Vagina (tissue), 2 donors: ENCODE measurements around the gene LAMB4. TPM values are rescaled to one million over a fixed set of nuclear protein-coding genes. Genes with fewer than 3 reads are reported as not detected.

ENCODE experiments used
- DNase-seq, 2 donors: peaks; one replicate each; pipeline ENCODE4 v3.0.0-alpha.2; 2017; ENCODE audit errors: extremely low spot score in 2 of 2
- H3K27ac ChIP-seq: fragments of 200-600 bp; sonication (generic); one replicate; pipeline ENCODE4 v1.5.1; 2019
- H3K27me3 ChIP-seq: fragments of 200-600 bp; sonication (generic); one replicate; pipeline ENCODE4 v1.5.1; 2019
- H3K36me3 ChIP-seq, 2 donors: fragments of 200-600 bp; sonication (generic); one replicate each; pipeline ENCODE4 v1.5.1; 2017 to 2019
- H3K4me1 ChIP-seq: fragments of 200-600 bp; sonication (generic); one replicate; pipeline ENCODE4 v1.5.1; 2019
- H3K4me3 ChIP-seq, 2 donors: fragments of 200-600 bp; sonication (generic); 1 replicate in 1 of 2; 2 replicates in 1 of 2; pipeline ENCODE4 v1.5.1; 2016 to 2019
- H3K9me3 ChIP-seq: fragments of 200-600 bp; sonication (generic); one replicate; pipeline ENCODE4 v1.5.1; 2019
- POLR2A ChIP-seq, 2 donors: fragments of 450-650 bp; IDR thresholded peaks; one replicate each; pipeline ENCODE4 v1.6.1; 2017; ENCODE audit warnings: antibody characterized with exemption in 2 of 2, mild to moderate bottlenecking in 2 of 2, moderate library complexity in 2 of 2
- POLR2AphosphoS5 ChIP-seq, 2 donors: sonication (generic); formaldehyde crosslinking; IDR thresholded peaks; one replicate each; pipeline ENCODE4 v1.9.0; 2017; ENCODE audit warnings: antibody characterized with exemption in 2 of 2, mild to moderate bottlenecking in 2 of 2, low read depth in 1 of 2; ENCODE audit not compliant: insufficient read depth in 1 of 2
- intact Hi-C: fragments of 100-400 bp; cut with DNase I; formaldehyde crosslinking; loops from one replicate; pipeline ENCODE4 v1.15.1; 2023
- total RNA-seq: library from RNA; depleted of rRNA; stranded (reverse); fragments of >200 nt; gene quantifications from one replicate; pipeline ENCODE4 v1.2.3, GENCODE V29; 2016
- TF ChIP-seq, protein P1 (sequence below), 3 experiments: fragments of 450-650 bp in 2 of 3; fragments of 200-600 bp in 1 of 3; sonication (generic) in 1 of 3; IDR thresholded peaks; one replicate each; pipeline ENCODE4 v1.5.1; 2017 to 2019; ENCODE audit warnings: antibody characterized with exemption in 3 of 3, mild to moderate bottlenecking in 2 of 3, moderate library complexity in 2 of 3

LAMB4 gene
- total RNA-seq, 1 donor from 2014 or later = 0.74 TPM

DNA sequence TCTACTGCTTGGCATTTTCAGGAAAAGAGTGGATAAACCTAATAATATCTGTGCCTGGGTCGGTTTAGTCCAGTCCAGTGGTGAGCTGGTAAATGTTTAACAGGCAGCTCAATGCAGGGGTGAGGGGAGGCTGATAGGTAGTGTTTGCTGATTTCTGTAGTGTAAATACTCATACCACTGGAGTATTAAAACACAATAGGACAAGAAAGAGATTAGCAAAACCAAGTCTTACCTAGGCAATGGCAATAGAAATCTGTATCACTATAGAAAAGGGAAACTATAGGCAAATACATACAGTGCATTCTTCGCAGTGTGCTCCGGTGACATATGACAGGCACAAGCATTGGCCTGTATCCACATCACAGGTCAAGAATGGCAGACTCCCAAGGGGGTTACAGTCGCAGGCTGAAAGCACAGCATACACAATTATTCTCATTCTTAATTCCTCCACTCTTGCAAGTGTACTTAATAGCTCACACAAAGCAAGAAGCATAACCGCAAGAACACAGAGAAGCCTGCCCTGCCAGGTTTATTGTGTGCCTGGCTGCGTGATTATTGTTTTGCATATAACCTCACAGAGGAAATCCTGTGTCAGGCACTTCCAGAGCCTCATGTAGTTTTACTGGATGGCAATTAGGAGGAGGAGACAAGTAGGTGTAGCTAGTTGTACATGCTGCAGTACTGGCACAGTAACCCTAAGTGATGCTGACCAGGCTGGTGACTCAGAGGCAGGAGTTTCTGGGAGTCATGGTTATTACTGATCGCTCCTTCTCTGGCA lies 35.0 kb downstream of the LAMB4 start:
- DNase-seq = no peak
- Histone ChIP-seq H3K27ac (peak overlapping the region; percentile 27), H3K4me3 (no peak overlapping the region), H3K36me3 (no peaks in the 10 kb centered on the region), H3K27me3 (no peaks in the 10 kb centered on the region), H3K9me3 (no peaks in the 10 kb centered on the region), H3K4me1 (peaks cover 20% of the 10 kb centered on the region)
- intact Hi-C loops = no loop called here
- no peak for TF ChIP-seq POLR2A (IDR thresholded peaks at IDR 0.05)
- peak in 1 of 2 donors; percentile 68 for TF ChIP-seq POLR2AphosphoS5 (IDR thresholded peaks at IDR 0.05; ENCODE audit: insufficient read depth in 1 of 2, low read depth in 1 of 2)

DNA sequence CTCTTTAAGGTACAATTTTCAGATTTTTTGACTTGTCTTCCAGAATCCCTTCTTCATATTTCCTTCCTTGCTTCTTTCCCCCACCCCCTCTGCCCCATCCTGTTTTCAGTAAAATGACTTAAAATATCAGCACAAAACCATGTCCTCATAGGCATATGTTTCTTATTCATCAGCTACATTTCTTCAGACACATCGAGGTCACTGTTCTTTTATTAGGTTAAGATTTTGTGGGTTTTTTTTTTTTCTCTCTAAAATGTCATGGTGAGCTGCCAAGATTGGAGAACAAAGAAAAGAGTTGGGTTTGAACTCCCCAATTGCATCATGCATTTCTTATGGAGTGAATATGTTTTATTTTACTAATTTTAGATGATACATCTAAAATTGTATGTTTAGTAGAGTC lies 35.8 kb downstream of the LAMB4 start:
- Histone ChIP-seq H3K9me3 (no peaks in the 10 kb centered on the region), H3K4me3 (no peak overlapping the region), H3K36me3 (no peaks in the 10 kb centered on the region), H3K27ac (peak overlapping the region; percentile 27), H3K4me1 (peaks cover 18% of the 10 kb centered on the region), H3K27me3 (no peaks in the 10 kb centered on the region)
- intact Hi-C loops = no loop called here
- TF ChIP-seq POLR2AphosphoS5 (IDR thresholded peaks at IDR 0.05; ENCODE audit: insufficient read depth in 1 of 2, low read depth in 1 of 2) = no peak
- TF ChIP-seq, protein P1, sequence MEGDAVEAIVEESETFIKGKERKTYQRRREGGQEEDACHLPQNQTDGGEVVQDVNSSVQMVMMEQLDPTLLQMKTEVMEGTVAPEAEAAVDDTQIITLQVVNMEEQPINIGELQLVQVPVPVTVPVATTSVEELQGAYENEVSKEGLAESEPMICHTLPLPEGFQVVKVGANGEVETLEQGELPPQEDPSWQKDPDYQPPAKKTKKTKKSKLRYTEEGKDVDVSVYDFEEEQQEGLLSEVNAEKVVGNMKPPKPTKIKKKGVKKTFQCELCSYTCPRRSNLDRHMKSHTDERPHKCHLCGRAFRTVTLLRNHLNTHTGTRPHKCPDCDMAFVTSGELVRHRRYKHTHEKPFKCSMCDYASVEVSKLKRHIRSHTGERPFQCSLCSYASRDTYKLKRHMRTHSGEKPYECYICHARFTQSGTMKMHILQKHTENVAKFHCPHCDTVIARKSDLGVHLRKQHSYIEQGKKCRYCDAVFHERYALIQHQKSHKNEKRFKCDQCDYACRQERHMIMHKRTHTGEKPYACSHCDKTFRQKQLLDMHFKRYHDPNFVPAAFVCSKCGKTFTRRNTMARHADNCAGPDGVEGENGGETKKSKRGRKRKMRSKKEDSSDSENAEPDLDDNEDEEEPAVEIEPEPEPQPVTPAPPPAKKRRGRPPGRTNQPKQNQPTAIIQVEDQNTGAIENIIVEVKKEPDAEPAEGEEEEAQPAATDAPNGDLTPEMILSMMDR (IDR thresholded peaks at IDR 0.05) = no peak
- no peak for TF ChIP-seq POLR2A (IDR thresholded peaks at IDR 0.05)
- no peak for DNase-seq

DNA sequence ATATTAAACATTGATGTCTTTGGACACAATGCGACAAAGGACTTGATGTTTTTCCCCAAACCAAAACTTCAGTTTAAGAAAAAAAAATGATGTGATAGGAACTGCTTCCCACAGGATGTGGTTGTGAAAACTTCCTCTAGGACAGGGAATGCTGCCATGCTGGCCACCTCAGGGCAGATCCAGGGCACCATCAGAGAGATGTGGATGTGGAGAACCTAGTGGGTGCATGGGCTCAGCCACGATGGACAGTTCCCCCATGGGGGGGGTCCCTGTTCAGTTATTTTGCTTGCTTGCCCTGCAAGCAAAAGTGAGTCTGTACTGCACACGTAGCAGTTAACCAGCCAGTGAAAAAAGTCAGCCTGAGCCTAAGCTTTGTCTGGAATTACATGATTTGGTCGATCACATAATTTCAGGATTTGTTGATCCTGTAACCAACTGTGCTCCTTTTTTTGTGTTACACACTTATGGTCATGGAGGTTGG lies 36.3 kb downstream of the LAMB4 start:
- Histone ChIP-seq H3K27ac (peak overlapping the region; percentile 55), H3K4me1 (peaks cover 14% of the 10 kb centered on the region), H3K4me3 (no peak overlapping the region), H3K9me3 (no peaks in the 10 kb centered on the region), H3K27me3 (no peaks in the 10 kb centered on the region), H3K36me3 (no peaks in the 10 kb centered on the region)
- intact Hi-C loops = no loop called here
- no peak for DNase-seq
- TF ChIP-seq POLR2AphosphoS5 (IDR thresholded peaks at IDR 0.05; ENCODE audit: insufficient read depth in 1 of 2, low read depth in 1 of 2) = no peak

DNA sequence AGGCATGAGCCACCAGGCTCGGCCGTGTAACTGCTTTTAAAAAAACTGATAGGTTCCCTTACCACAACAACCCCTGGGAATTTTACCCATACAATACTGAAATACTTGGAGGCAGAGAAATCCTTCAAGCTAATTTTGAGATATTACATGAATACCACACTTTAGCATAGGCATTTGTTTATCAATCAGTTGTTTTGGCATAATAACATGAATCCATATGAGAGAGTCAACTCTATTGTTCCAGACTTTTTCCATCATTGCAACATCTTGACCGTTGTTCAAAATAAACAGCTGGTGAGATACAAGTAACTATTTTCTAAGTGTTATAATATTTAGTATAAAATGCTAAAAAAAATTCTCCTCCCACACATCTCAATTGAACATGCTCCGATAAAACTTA lies 36.8 kb downstream of the LAMB4 start:
- TF ChIP-seq POLR2AphosphoS5 (IDR thresholded peaks at IDR 0.05; ENCODE audit: insufficient read depth in 1 of 2, low read depth in 1 of 2) (no peak), POLR2A (IDR thresholded peaks at IDR 0.05) (no peak)
- TF ChIP-seq, protein P1 (IDR thresholded peaks at IDR 0.05) = no peak
- no peak overlapping the region for H3K4me3 ChIP-seq
- no peaks in the 10 kb centered on the region for H3K36me3 ChIP-seq
- H3K27me3 ChIP-seq = no peaks in the 10 kb centered on the region
- H3K9me3 ChIP-seq = no peaks in the 10 kb centered on the region
- H3K4me1 ChIP-seq = peaks cover 11% of the 10 kb centered on the region
- no peak for DNase-seq
- intact Hi-C loops = no loop called here
- H3K27ac ChIP-seq = peak overlapping the region; percentile 50

DNA sequence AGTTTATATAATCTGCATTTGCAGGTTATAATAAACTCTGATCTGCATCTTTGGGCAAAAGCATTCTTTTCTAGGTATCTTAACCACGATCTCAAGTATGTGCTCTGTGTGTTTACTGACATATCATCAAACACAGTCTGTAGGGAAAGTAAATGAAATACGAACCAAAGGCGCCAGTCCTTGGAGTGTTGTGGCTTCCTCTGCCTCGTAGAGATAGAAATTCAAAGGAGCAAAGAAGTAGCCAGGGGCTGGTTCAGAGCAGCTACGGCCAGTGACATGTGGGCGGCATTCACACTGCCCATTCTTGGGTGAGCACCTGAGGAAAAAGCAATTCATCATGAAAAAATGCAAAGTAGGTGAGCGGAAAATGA lies 38.7 kb downstream of the LAMB4 start:
- Histone ChIP-seq H3K27me3 (no peaks in the 10 kb centered on the region), H3K4me3 (no peak overlapping the region), H3K27ac (no peak overlapping the region), H3K36me3 (no peaks in the 10 kb centered on the region), H3K9me3 (no peaks in the 10 kb centered on the region), H3K4me1 (peaks cover 11% of the 10 kb centered on the region)
- intact Hi-C loops = no loop called here
- no peak for DNase-seq
- TF ChIP-seq, protein P1 (IDR thresholded peaks at IDR 0.05) = no peak
- TF ChIP-seq POLR2AphosphoS5 (IDR thresholded peaks at IDR 0.05; ENCODE audit: insufficient read depth in 1 of 2, low read depth in 1 of 2) = no peak
- TF ChIP-seq POLR2A (IDR thresholded peaks at IDR 0.05) = no peak

DNA sequence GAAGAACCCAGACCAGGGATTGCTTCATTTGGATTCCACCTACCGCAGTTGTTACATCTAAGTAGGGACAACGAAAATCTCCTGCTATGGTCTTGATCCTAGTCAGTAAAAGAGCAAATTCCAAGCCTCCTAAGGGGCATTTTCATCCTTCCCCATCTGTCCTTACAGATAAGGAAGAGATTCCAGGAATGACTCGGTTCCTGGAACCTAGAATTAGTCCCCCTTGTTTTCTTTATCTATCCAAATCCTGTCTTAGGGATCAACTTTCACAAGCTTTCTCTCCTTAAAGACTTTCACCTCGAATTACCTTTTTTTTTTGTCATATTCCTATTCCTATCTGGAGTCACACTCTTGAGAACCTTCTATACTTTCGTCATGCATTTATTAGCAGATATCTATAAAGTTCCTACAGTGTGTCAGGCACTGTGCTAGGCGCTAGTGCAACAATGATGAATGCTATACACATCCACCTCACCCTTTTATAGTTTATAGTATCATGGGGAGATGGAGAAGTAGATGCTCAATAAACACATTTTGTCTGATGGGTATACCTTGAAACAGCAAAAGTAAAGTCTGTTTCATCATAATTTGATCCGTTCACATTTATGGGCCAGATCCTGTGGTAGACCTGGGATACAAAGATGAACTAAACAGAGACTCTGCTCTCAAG lies 39.2 kb downstream of the LAMB4 start:
- no peak for DNase-seq
- H3K4me1 ChIP-seq = peaks cover 8% of the 10 kb centered on the region
- intact Hi-C loops = no loop called here
- H3K27me3 ChIP-seq = no peaks in the 10 kb centered on the region
- H3K36me3 ChIP-seq = no peaks in the 10 kb centered on the region
- H3K27ac ChIP-seq = no peak overlapping the region
- no peaks in the 10 kb centered on the region for H3K9me3 ChIP-seq
- TF ChIP-seq POLR2A (IDR thresholded peaks at IDR 0.05) (no peak), POLR2AphosphoS5 (IDR thresholded peaks at IDR 0.05; ENCODE audit: insufficient read depth in 1 of 2, low read depth in 1 of 2) (no peak)
- TF ChIP-seq, protein P1 (IDR thresholded peaks at IDR 0.05) = no peak
- no peak overlapping the region for H3K4me3 ChIP-seq
